Activated CD8-positive, alpha-beta T cell treated with anti-CD3 and anti-CD28 coated beads for 36 hours (primary cell): ENCODE results near the gene FGFBP1. TPM values are rescaled to one million over a fixed set of nuclear protein-coding genes. Genes with fewer than 3 reads are reported as not detected.

Experiments
- ATAC-seq: fragments of 200-7000 bp; cut with Tn5 transposase; one replicate; pipeline ENCODE4 v1.10.0; 2021; ENCODE audit warnings: mild to moderate bottlenecking, moderate library complexity
- CTCF ChIA-PET: fragments of 350-600 bp; sonication (Branson Sonifier 250); formaldehyde crosslinking; loops from one replicate; lab custom pipeline; 2021; ENCODE audit warnings: antibody characterized with exemption; lab: Charles Lee
- POLR2A ChIA-PET: fragments of 350-600 bp; sonication (Branson Sonifier 250); formaldehyde crosslinking; loops from one replicate; lab custom pipeline; 2021; ENCODE audit warnings: antibody characterized with exemption; lab: Charles Lee
- DNase-seq: peaks from one replicate; pipeline ENCODE4 v3.0.0-alpha.2; 2020
- H3K27ac Mint-ChIP-seq: one replicate; pipeline ENCODE4 v1.8.0; 2021; ENCODE audit warnings: mild to moderate bottlenecking, mixed read lengths
- H3K27me3 Mint-ChIP-seq: one replicate; pipeline ENCODE4 v1.8.0; 2021; ENCODE audit warnings: mixed read lengths
- H3K36me3 Mint-ChIP-seq: one replicate; pipeline ENCODE4 v1.8.0; 2021; ENCODE audit warnings: low read depth, mixed read lengths
- H3K4me1 Mint-ChIP-seq: one replicate; pipeline ENCODE4 v1.8.0; 2021; ENCODE audit warnings: low read depth, mixed read lengths
- H3K4me3 Mint-ChIP-seq: one replicate; pipeline ENCODE4 v1.8.0; 2021; ENCODE audit warnings: mild to moderate bottlenecking, moderate library complexity, mixed read lengths
- H3K9me3 Mint-ChIP-seq: one replicate; pipeline ENCODE4 v1.8.0; 2021; ENCODE audit warnings: mixed read lengths
- intact Hi-C: fragments of 100-400 bp; cut with micrococcal nuclease; formaldehyde crosslinking; loops from one replicate; pipeline ENCODE4 v1.10.0; 2022
- total RNA-seq, 2 experiments: library from RNA; stranded (reverse); gene quantifications; one replicate each; pipeline ENCODE4 v1.2.3, GENCODE V29; 2021
- TF ChIP-seq, protein P1 (sequence below): fragments of 200-600 bp; IDR thresholded peaks from one replicate; pipeline ENCODE4 v1.8.0; 2022; ENCODE audit warnings: antibody characterized with exemption, mild to moderate bottlenecking

The FGFBP1 gene
- total RNA-seq, 2 experiments from 2014 or later, result not detected

DNA sequence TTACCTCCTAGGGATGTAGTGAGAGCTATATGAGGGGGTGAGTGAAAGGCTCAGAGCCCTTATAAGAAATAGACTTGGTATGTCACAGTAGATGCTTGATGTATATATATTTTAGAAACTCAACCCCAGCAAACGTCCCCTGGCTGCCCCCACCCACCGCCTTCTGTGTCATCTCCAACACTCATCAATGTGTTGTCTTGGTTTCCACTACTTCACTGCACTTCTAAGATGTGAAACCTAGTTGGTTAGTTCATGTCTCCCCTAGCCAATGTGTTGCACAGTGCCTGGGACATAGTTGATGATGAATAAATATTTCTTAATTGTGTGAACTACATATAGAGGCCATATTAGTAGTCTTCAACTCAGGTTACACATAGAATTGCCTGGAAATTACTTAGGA is 20.0 kb upstream of the FGFBP1 start:
- CTCF ChIA-PET, result interaction anchor here (0.8 to 2.1 kb wide), 7 partner anchors 38 to 158 kb away, joined by 3 to 15 read pairs (median 4); no protein-coding TSS in a partner anchor
- intact Hi-C loops, result no loop called here
- peaks cover 38% of the 10 kb centered on the region for H3K4me1 Mint-ChIP-seq
- no peaks in the 10 kb centered on the region for H3K9me3 Mint-ChIP-seq
- H3K27ac Mint-ChIP-seq, result no peak overlapping the region
- TF ChIP-seq, protein P1, sequence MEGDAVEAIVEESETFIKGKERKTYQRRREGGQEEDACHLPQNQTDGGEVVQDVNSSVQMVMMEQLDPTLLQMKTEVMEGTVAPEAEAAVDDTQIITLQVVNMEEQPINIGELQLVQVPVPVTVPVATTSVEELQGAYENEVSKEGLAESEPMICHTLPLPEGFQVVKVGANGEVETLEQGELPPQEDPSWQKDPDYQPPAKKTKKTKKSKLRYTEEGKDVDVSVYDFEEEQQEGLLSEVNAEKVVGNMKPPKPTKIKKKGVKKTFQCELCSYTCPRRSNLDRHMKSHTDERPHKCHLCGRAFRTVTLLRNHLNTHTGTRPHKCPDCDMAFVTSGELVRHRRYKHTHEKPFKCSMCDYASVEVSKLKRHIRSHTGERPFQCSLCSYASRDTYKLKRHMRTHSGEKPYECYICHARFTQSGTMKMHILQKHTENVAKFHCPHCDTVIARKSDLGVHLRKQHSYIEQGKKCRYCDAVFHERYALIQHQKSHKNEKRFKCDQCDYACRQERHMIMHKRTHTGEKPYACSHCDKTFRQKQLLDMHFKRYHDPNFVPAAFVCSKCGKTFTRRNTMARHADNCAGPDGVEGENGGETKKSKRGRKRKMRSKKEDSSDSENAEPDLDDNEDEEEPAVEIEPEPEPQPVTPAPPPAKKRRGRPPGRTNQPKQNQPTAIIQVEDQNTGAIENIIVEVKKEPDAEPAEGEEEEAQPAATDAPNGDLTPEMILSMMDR, result no peak
- no peak overlapping the region for H3K4me3 Mint-ChIP-seq
- DNase-seq, result peak; percentile 65
- H3K36me3 Mint-ChIP-seq, result no peaks in the 10 kb centered on the region
- POLR2A ChIA-PET, result no interaction called here
- peaks cover 2% of the 10 kb centered on the region for H3K27me3 Mint-ChIP-seq
- ATAC-seq, result peak; percentile 38

DNA sequence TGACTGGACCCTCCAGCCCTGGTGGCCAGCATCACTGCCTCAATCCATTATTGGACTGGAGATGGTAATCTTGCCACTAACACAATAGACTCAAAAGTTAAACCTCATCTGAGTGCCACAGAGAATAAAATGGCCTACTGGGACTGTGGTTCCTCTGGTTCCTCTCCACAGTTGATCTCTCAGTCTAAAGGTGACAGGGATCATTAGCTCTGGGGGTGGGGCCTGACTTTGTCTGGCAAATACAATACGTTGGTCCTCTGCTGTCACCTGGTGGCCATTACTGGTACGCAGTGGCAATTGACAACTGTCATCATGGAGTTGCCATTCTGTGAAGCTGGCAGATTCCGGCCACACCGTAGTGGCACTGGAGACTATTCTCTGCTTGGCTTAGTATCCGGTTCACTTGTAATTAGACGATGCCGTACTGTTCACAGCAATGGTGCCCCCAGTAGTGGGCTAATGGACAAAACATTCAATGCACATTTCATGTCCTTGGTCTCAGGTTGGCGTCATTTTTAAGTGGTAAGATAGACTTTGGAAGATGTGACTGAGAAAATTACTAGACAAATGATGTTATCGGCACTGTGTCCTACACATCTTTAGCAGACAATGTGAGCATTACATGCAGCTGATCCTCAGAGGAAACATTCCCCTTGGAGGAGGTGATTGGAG is 17.8 kb upstream of the FGFBP1 start:
- Mint-ChIP-seq H3K4me1 (peaks cover 19% of the 10 kb centered on the region), H3K27me3 (peaks cover 2% of the 10 kb centered on the region), H3K36me3 (no peaks in the 10 kb centered on the region), H3K27ac (no peak overlapping the region), H3K4me3 (no peak overlapping the region), H3K9me3 (no peaks in the 10 kb centered on the region)
- TF ChIP-seq, protein P1, result peak; percentile 87
- intact Hi-C loops, result loop anchor here (1.0 to 2.0 kb wide), 4 partner anchors 74 to 478 kb away; no protein-coding TSS in a partner anchor
- ChIA-PET POLR2A (interaction anchor here (2.0 kb wide), 1 partner anchor 73 kb away, joined by 9 read pairs; no protein-coding TSS in a partner anchor), CTCF (interaction anchor here (0.7 to 11.2 kb wide), 44 partner anchors 14 to 724 kb away, joined by 3 to 203 read pairs (median 5); partner anchors contain the start of gene FAM200B)
- DNase-seq, result peak; percentile 96
- ATAC-seq, result peak; percentile 90

DNA sequence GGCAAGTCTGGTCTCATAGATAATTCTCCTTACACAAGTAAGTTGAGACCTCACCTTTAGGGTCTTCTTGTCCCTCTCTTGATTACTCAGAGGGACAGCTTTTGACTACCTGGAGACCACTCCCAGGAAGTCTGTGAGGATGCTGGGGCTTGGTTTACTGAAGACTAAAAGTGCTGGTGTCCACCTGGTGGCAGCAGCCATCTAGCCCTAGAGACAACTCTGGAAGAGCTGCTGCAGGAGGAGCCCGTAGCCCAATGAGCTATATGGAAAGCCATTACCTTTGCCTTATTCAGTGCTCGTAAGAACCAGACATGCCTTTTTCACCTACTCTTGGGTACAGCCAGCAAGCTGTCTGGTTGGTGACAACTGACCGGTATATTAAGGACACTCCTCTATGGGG is 17.1 kb upstream of the FGFBP1 start:
- Mint-ChIP-seq H3K27me3 (peaks cover 2% of the 10 kb centered on the region), H3K4me1 (peaks cover 15% of the 10 kb centered on the region), H3K4me3 (no peak overlapping the region), H3K9me3 (no peaks in the 10 kb centered on the region), H3K27ac (no peak overlapping the region), H3K36me3 (no peaks in the 10 kb centered on the region)
- DNase-seq (no peak), ATAC-seq (no peak)
- ChIA-PET CTCF (interaction anchor here (0.7 to 11.2 kb wide), 42 partner anchors 14 to 723 kb away, joined by 3 to 203 read pairs (median 5); partner anchors contain the start of gene FAM200B), POLR2A (interaction anchor here (2.0 kb wide), 1 partner anchor 72 kb away, joined by 9 read pairs; no protein-coding TSS in a partner anchor)
- TF ChIP-seq, protein P1, result no peak
- intact Hi-C loops, result loop anchor here (1.0 to 2.0 kb wide), 4 partner anchors 73 to 477 kb away; no protein-coding TSS in a partner anchor

DNA sequence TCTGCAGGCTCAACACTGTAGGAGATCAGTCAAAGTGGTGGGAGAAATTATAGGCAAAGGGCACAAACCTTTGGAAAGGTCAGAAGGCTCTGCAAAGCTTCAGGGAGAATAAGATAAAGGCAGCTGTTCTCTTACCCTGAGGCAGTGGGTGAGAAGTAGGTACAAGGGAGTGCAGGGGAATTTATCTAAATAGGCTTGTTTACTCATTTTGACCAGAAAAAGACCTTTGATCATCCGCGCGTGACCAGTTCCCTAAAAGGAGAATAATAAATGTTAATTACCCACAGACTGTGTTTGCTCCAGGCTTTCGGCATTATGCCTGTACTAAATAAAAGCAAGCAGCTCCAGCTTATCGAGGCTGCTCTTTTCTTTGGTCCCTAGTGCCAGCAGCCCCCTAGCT is 15.1 kb upstream of the FGFBP1 start:
- Mint-ChIP-seq H3K4me1 (peaks cover 10% of the 10 kb centered on the region), H3K27ac (no peak overlapping the region), H3K4me3 (no peak overlapping the region), H3K36me3 (no peaks in the 10 kb centered on the region), H3K9me3 (no peaks in the 10 kb centered on the region), H3K27me3 (no peaks in the 10 kb centered on the region)
- DNase-seq, result no peak
- intact Hi-C loops, result no loop called here
- no peak for ATAC-seq
- TF ChIP-seq, protein P1, result no peak
- ChIA-PET CTCF (interaction anchor here (0.7 to 11.2 kb wide), 5 partner anchors 47 to 147 kb away, joined by 3 to 203 read pairs (median 4); no protein-coding TSS in a partner anchor), POLR2A (interaction anchor here (1.4 kb wide), 1 partner anchor 70 kb away, joined by 3 read pairs; no protein-coding TSS in a partner anchor)

DNA sequence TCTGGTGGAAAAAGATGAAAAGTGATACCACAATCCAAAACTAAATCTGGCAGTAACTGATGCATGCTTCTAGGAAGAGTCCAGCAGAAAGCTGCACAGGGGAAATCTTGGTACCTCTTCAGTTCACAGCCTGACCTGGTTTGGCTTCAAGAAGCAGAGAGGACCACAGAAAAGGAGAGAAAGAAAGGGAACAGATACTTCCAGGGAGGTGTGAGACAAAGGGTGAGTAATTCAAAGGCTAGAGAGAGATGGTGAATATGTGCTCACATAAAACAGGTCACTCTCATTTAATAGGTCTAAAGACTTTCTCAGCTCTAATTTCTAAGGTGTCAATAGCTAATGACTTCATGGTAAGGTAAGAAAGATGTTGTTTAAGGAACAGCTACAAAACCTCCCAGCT is 13.2 kb upstream of the FGFBP1 start:
- ATAC-seq, result no peak
- ChIA-PET CTCF (interaction anchor here (1.1 to 11.2 kb wide), 3 partner anchors 50 to 145 kb away, joined by 3 to 203 read pairs (median 124); no protein-coding TSS in a partner anchor), POLR2A (no interaction called here)
- H3K9me3 Mint-ChIP-seq, result no peaks in the 10 kb centered on the region
- H3K27ac Mint-ChIP-seq, result no peak overlapping the region
- H3K4me1 Mint-ChIP-seq, result peaks cover 6% of the 10 kb centered on the region
- H3K4me3 Mint-ChIP-seq, result no peak overlapping the region
- TF ChIP-seq, protein P1, result no peak
- DNase-seq, result no peak
- H3K27me3 Mint-ChIP-seq, result no peaks in the 10 kb centered on the region
- H3K36me3 Mint-ChIP-seq, result no peaks in the 10 kb centered on the region
- intact Hi-C loops, result no loop called here
